Psoas muscle (tissue), 8 donors: ENCODE measurements around the gene PFDN4. TPM values are rescaled to one million over a fixed set of nuclear protein-coding genes. Genes with fewer than 3 reads are reported as not detected.

Experiments
- ATAC-seq, 4 donors: fragments of 200-7000 bp; cut with Tn5 transposase; one replicate each; pipeline ENCODE4 v1.9.1; 2020; ENCODE audit warnings: moderate library complexity in 3 of 4, mild to moderate bottlenecking in 2 of 4
- DNase-seq, 2 donors: peaks; one replicate each; pipeline ENCODE4 v3.0.0-alpha.2; 2020
- H3K27ac ChIP-seq: fragments of 200-600 bp; one replicate; pipeline ENCODE4 v1.8.0; 2022
- H3K27me3 ChIP-seq, 3 donors: fragments of 200-600 bp in 1 of 3; one replicate each; pipeline versions ENCODE4 v1.6.1 to v1.8.0; 2013 to 2022; ENCODE audit warnings: low read length in 2 of 3, mild to moderate bottlenecking in 2 of 3, moderate library complexity in 1 of 3; ENCODE audit not compliant: insufficient read depth in 3 of 3
- H3K36me3 ChIP-seq, 2 donors: fragments of 200-600 bp in 1 of 2; one replicate each; pipeline versions ENCODE4 v1.6.1 to v1.8.0; 2013 to 2022; ENCODE audit warnings: low read depth in 1 of 2, mild to moderate bottlenecking in 1 of 2, moderate library complexity in 1 of 2; ENCODE audit not compliant: insufficient read depth in 1 of 2
- H3K4me1 ChIP-seq: fragments of 200-600 bp; one replicate; pipeline ENCODE4 v1.8.0; 2022
- H3K4me3 ChIP-seq: fragments of 200-600 bp; one replicate; pipeline ENCODE4 v1.8.0; 2022; ENCODE audit warnings: mild to moderate bottlenecking
- H3K9me3 ChIP-seq: fragments of 200-600 bp; one replicate; pipeline ENCODE4 v1.8.0; 2022
- CTCF ChIP-seq: fragments of 200-600 bp; IDR thresholded peaks from one replicate; pipeline ENCODE4 v1.8.0; 2022; ENCODE audit warnings: antibody characterized with exemption
- WGBS, 3 donors: extraction: QIAGEN DNeasy Blood & Tissue Kit; methylation state at CpG; one replicate each; pipeline versions ENCODE4 v1.1.6 to v1.1.7; 2013; 5-methylcytosine and 5-hydroxymethylcytosine counted together
- intact Hi-C, 2 donors: fragments of 100-400 bp; cut with DNase I; formaldehyde crosslinking; loops; one replicate each; pipeline versions ENCODE4 v1.11.0 to v1.14.2; 2022
- polyA plus RNA-seq, 3 donors: library from polyadenylated mRNA; stranded (reverse); fragments of 200-250 nt; gene quantifications; one replicate each; pipeline ENCODE4 v1.2.3, GENCODE V29; 2013
- total RNA-seq, 4 donors: library from RNA; stranded (reverse); fragmentation: NEBNext Ultra II Directional in 2 of 4; extraction: Animal tissue kit (Norgen Biotek cat#: 25700) in 2 of 4; gene quantifications; one replicate each; pipeline versions ENCODE4 v1.2.1 to v1.2.4, GENCODE V29; 2021 to 2023
- donor health status: healthy with polysubstance abuse.
- donor health status: DM: no; HTN: no; CAD: no; lungs with moderate emphysema.
- donor health status: Bipolar disorder and iron deficiency.
- donor health status: healthy.
- donor health status: DM: yes; HTN: yes; CAD: no.
- donor health status: DM: no; HTN: no; CAD: no.
- donor health status: DM: no; HTN: no; CAD: no.
- donor health status: DM: yes; HTN: yes; CAD: no.

PFDN4 gene
- total and polyA plus RNA-seq, 7 donors, result 15.8 to 77.5 (median 26.3) TPM

GRCh38 chr20:54203281-54203680, 4.6 kb upstream of the PFDN4 start:
- H3K36me3 ChIP-seq, result no peaks in the 10 kb centered on the region
- no peak for TF ChIP-seq CTCF
- no peak overlapping the region for H3K4me3 ChIP-seq
- intact Hi-C loops, result loop anchor here in 1 of 2 donors (2.0 to 10.0 kb wide), 4 partner anchors 104 to 626 kb away; no protein-coding TSS in a partner anchor
- 75 to 92% (median 76%) methylated on average over 5 of the region's 5 CpGs for WGBS, 3 donors
- DNase-seq (no peak), ATAC-seq (no peak)
- no peaks in the 10 kb centered on the region for H3K9me3 ChIP-seq
- H3K27me3 ChIP-seq, result no peaks in the 10 kb centered on the region
- H3K4me1 ChIP-seq, result no peaks in the 10 kb centered on the region
- no peak overlapping the region for H3K27ac ChIP-seq

GRCh38 chr20:54204063-54204462, 3.8 kb upstream of the PFDN4 start:
- Histone ChIP-seq H3K36me3 (no peaks in the 10 kb centered on the region), H3K4me3 (no peak overlapping the region), H3K4me1 (peaks cover 3% of the 10 kb centered on the region), H3K27me3 (no peaks in the 10 kb centered on the region), H3K9me3 (no peaks in the 10 kb centered on the region), H3K27ac (no peak overlapping the region)
- TF ChIP-seq CTCF, result no peak
- WGBS, 3 donors, result 61 to 78% (median 71%) methylated on average over 6 of the region's 6 CpGs
- intact Hi-C loops, result loop anchor here in 1 of 2 donors (5.0 to 10.0 kb wide), 3 partner anchors 259 to 627 kb away; no protein-coding TSS in a partner anchor
- no peak for DNase-seq
- ATAC-seq, result no peak

GRCh38 chr20:54204481-54204880, 3.4 kb upstream of the PFDN4 start:
- H3K4me1 ChIP-seq, result peaks cover 7% of the 10 kb centered on the region
- H3K36me3 ChIP-seq, result no peaks in the 10 kb centered on the region
- no peak for TF ChIP-seq CTCF
- DNase-seq (no peak), ATAC-seq (no peak)
- H3K4me3 ChIP-seq, result no peak overlapping the region
- no peaks in the 10 kb centered on the region for H3K9me3 ChIP-seq
- intact Hi-C loops, result loop anchor here in 1 of 2 donors (5.0 to 10.0 kb wide), 3 partner anchors 260 to 627 kb away; no protein-coding TSS in a partner anchor
- H3K27ac ChIP-seq, result no peak overlapping the region
- no peaks in the 10 kb centered on the region for H3K27me3 ChIP-seq
- 90 to 92% (median 91%) methylated on average over 5 of the region's 5 CpGs for WGBS, 3 donors

- no peak for ATAC-seq
These were observed 2.4 kb upstream of the PFDN4 start for GRCh38 chr20:54205450-54205849.

More at GRCh38 chr20:54205450-54205849, 2.4 kb upstream of the PFDN4 start:
- H3K9me3 ChIP-seq, result no peaks in the 10 kb centered on the region
- H3K4me1 ChIP-seq, result peaks cover 17% of the 10 kb centered on the region
- no peak for TF ChIP-seq CTCF
- intact Hi-C loops, result loop anchor here in 1 of 2 donors (10.0 kb wide), 1 partner anchor 261 kb away; no protein-coding TSS in a partner anchor
- no peak for DNase-seq
- no peak overlapping the region for H3K4me3 ChIP-seq
- H3K27ac ChIP-seq, result no peak overlapping the region
- 78 to 86% (median 81%) methylated on average over 8 of the region's 8 CpGs for WGBS, 3 donors
- no peaks in the 10 kb centered on the region for H3K27me3 ChIP-seq
- H3K36me3 ChIP-seq, result no peaks in the 10 kb centered on the region
